ENCODE data around the gene FGD2. TPM values are rescaled to one million over a fixed set of nuclear protein-coding genes. Genes with fewer than 3 reads are reported as not detected.

Gene FGD2
- total RNA-seq, 1 experiment from 2014 or later, result 0.13 TPM

DNA sequence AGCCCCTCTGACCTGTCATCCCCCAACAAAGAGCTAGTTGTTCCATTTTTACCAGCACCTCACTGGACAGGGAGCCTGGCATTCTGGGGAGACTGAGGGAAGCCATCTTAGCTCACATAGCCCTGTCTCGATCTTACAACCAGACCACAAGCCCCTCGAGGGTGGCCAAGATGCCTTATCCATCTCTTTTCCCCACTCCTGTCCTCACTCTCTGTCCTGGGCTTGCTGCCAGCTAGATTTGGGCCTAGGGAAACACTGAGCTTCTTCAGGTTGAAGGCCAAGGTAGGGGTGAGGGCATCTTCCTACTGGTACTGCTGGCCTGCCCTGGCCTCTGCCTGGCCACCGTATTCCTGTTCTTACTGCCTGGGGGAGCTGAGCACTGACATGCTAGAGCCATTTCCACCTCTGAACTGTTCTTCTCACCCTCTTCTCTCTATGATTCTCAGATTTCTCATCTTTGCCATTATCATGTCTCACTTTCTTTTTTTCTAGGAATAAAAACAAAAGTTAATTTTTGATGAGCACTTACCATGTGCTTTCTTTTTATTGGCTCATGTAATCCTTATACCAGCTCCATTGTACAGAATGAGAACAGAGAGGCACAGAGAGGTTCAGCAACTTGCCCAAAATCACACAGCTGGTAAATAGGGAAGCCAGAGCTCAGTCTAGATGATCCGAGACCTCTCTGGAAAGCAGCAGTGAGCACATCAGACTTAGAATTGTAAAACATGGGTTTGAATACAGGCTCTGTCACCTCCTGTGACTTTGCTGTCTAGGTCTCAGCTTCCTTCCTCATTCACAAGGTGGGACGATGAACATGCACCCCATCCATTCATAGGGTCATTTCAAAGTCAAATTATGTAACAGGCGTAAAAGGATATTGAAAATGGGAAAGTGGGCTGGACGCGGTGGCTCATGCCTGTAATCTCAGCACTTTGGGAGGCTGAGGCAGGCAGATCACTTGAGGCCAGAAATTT is 28.7 kb downstream of the FGD2 start:
- Mint-ChIP-seq H3K27me3 (ENCODE audit: low read depth) (no peaks in the 10 kb centered on the region), H3K9me3 (peaks cover 8 to 11% of the 10 kb centered on the region in 2 experiments), H3K4me3 (no peak overlapping the region), H3K27ac (no peak overlapping the region), H3K4me1 (peaks cover 5 to 10% of the 10 kb centered on the region in 2 experiments), H3K36me3 (ENCODE audit: insufficient read depth in 1 of 3, low read depth in 3 of 3) (peaks cover 0 to 9% (median 4%) of the 10 kb centered on the region in 3 experiments; a peak in 6 of 7 replicates)
- Histone ChIP-seq H4K20me1 (ENCODE audit: control insufficient read depth, insufficient read depth, insufficient read length) (no peaks in the 10 kb centered on the region), H2BK20ac (ENCODE audit: low read depth, low read length, poor library complexity, severe bottlenecking) (no peak overlapping the region), H3T11ph (ENCODE audit: low read length) (no peak overlapping the region), H3K4me1 (ENCODE audit: insufficient read depth, low read length) (no peaks in the 10 kb centered on the region), H3K27ac (ENCODE audit: insufficient read length, low read depth, low read length) (peak overlapping the region; percentile 23), H3K4ac (ENCODE audit: low read depth, low read length) (no peak overlapping the region), H3K9ac (ENCODE audit: extremely low read depth, insufficient read length, low read length) (no peak overlapping the region), H4K5ac (ENCODE audit: insufficient read length, low read depth, low read length) (no peak overlapping the region), H2BK120ac (ENCODE audit: low read depth, low read length, poor library complexity, severe bottlenecking) (no peak overlapping the region), H3K14ac (ENCODE audit: insufficient read depth, low read length) (no peak overlapping the region; the same call in 1 of the 2 replicates), H4K91ac (ENCODE audit: insufficient read length, low read depth, low read length) (no peak overlapping the region), H2AK5ac (ENCODE audit: insufficient read length, low read length) (no peak overlapping the region), H3K9me3 (ENCODE audit: control insufficient read depth, low read depth, low read length) (no peaks in the 10 kb centered on the region), H2AFZ (ENCODE audit: low read length) (no peak overlapping the region), H3K18ac (ENCODE audit: insufficient read length, low read depth, low read length) (no peak overlapping the region), H2BK12ac (ENCODE audit: insufficient read length, low read depth, low read length) (no peak overlapping the region), H3K23ac (ENCODE audit: insufficient read length, low read depth, low read length) (no peak overlapping the region), H3K23me2 (ENCODE audit: insufficient read length, low read depth, low read length, poor library complexity, severe bottlenecking) (no peaks in the 10 kb centered on the region), H2BK15ac (ENCODE audit: low read depth, low read length) (no peak overlapping the region), H4K8ac (replicated peaks; ENCODE audit: insufficient read length, low read depth, low read length) (no peak overlapping the region), H3K79me1 (ENCODE audit: insufficient read depth, low read depth, low read length, poor library complexity, severe bottlenecking) (no peaks in the 10 kb centered on the region), H3K27me3 (ENCODE audit: insufficient read depth, low read length) (no peaks in the 10 kb centered on the region), H3K56ac (ENCODE audit: insufficient read length, low read depth, low read length) (no peak overlapping the region), H3K4me2 (ENCODE audit: insufficient read depth, insufficient read length, low read length) (no peak overlapping the region), H2BK5ac (ENCODE audit: insufficient read length, low read length) (no peak overlapping the region), H3K79me2 (ENCODE audit: insufficient read depth, low read length) (no peaks in the 10 kb centered on the region)
- TF ChIP-seq, protein P1, sequence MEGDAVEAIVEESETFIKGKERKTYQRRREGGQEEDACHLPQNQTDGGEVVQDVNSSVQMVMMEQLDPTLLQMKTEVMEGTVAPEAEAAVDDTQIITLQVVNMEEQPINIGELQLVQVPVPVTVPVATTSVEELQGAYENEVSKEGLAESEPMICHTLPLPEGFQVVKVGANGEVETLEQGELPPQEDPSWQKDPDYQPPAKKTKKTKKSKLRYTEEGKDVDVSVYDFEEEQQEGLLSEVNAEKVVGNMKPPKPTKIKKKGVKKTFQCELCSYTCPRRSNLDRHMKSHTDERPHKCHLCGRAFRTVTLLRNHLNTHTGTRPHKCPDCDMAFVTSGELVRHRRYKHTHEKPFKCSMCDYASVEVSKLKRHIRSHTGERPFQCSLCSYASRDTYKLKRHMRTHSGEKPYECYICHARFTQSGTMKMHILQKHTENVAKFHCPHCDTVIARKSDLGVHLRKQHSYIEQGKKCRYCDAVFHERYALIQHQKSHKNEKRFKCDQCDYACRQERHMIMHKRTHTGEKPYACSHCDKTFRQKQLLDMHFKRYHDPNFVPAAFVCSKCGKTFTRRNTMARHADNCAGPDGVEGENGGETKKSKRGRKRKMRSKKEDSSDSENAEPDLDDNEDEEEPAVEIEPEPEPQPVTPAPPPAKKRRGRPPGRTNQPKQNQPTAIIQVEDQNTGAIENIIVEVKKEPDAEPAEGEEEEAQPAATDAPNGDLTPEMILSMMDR (conservative IDR thresholded peaks at IDR 0.05), result no peak
- WGBS (ENCODE audit: extremely low coverage, insufficient read length, low lambda C conversion rate), result no CpG with 5 or more reads among the region's 8 CpGs
- DNase-seq, result no peak
